A673 (cell line): ENCODE data around the gene USP16.
"Not testable (repeated sequence)": the region's sequence is repeated elsewhere in the genome, so short reads cannot be mapped to it uniquely, and the experiment has no call there.

Experiments used
- CTCF ChIP-seq: fragments of 300-800, 200-600 bp; sonication (generic); conservative IDR thresholded peaks from 2 replicates; pipeline ENCODE4 v1.5.1; 2017; ENCODE audit warnings: low read depth, mild to moderate bottlenecking, antibody characterized with exemption, low read length, moderate library complexity, mixed read lengths
- EZH2 ChIP-seq: fragments of 200-600 bp; sonication (generic); IDR thresholded peaks from 2 replicates; pipeline ENCODE4 v1.6.1; 2017; ENCODE audit warnings: borderline replicate concordance, low read depth, mild to moderate bottlenecking, mixed read lengths, antibody characterized with exemption, low read length; ENCODE audit not compliant: poor library complexity, severe bottlenecking

- not testable (repeated sequence) for TF ChIP-seq EZH2, CTCF
Measured at GRCh38 chr21:29011236-29011635, 13.2 kb upstream of the USP16 start.
